CD4-positive, alpha-beta T cell (primary cell): ENCODE measurements around the gene ZNF768. TPM values are rescaled to one million over a fixed set of nuclear protein-coding genes. Genes with fewer than 3 reads are reported as not detected.

Experiments used
- ATAC-seq: fragments of 200-7000 bp; cut with Tn5 transposase; one replicate; pipeline ENCODE4 v1.10.0; 2022; ENCODE audit warnings: mild to moderate bottlenecking; ENCODE audit not compliant: poor library complexity
- CTCF ChIA-PET: fragments of 350-600 bp; sonication (Branson Sonifier 250); formaldehyde crosslinking; loops from one replicate; lab custom pipeline; 2021; ENCODE audit warnings: antibody characterized with exemption, inconsistent platforms; lab: Charles Lee
- POLR2A ChIA-PET: fragments of 350-600 bp; sonication (Branson Sonifier 250); formaldehyde crosslinking; loops from one replicate; lab custom pipeline; 2021; ENCODE audit warnings: antibody characterized with exemption, inconsistent platforms; lab: Charles Lee
- DNase-seq, 14 experiments: peaks; one replicate each; pipeline ENCODE4 v3.0.0-alpha.2; 2013 to 2020; ENCODE audit warnings: mixed read lengths in 2 of 14
- H3K27ac ChIP-seq, 2 donors: one replicate each; pipeline versions ENCODE4 v1.5.1 to v1.7.0; 2013; ENCODE audit warnings: low read length in 2 of 2, low read depth in 1 of 2, mild to moderate bottlenecking in 1 of 2
- H3K27me3 ChIP-seq, 2 experiments: 1 replicate in 1 of 2; 2 replicates in 1 of 2; pipeline versions ENCODE4 v1.6.1 to v1.7.0; 2013; ENCODE audit warnings: low read length in 2 of 2, control low read depth in 1 of 2, mild to moderate bottlenecking in 1 of 2, moderate library complexity in 1 of 2; ENCODE audit not compliant: insufficient read depth in 2 of 2, control insufficient read depth in 1 of 2
- H3K36me3 ChIP-seq: one replicate; pipeline ENCODE4 v1.6.1; 2013; ENCODE audit warnings: low read length, control low read depth; ENCODE audit not compliant: insufficient read depth
- H3K4me1 ChIP-seq: one replicate; pipeline ENCODE4 v1.6.1; 2013; ENCODE audit warnings: low read length, control low read depth; ENCODE audit not compliant: insufficient read depth
- H3K4me3 ChIP-seq: one replicate; pipeline ENCODE4 v1.5.1; 2013; ENCODE audit warnings: mild to moderate bottlenecking, low read length, moderate library complexity
- H3K9me3 ChIP-seq, 2 experiments: 1 replicate in 1 of 2; 2 replicates in 1 of 2; pipeline versions ENCODE4 v1.6.1 to v1.7.0; 2013; ENCODE audit warnings: low read length in 2 of 2, mild to moderate bottlenecking in 2 of 2, control low read depth in 1 of 2, moderate library complexity in 1 of 2; ENCODE audit not compliant: control insufficient read depth in 1 of 2, insufficient read depth in 1 of 2
- H3K27ac Mint-ChIP-seq: one replicate; pipeline ENCODE4 v1.8.0; 2020; ENCODE audit warnings: mixed read lengths
- H3K27me3 Mint-ChIP-seq: one replicate; pipeline ENCODE4 v1.8.0; 2021; ENCODE audit warnings: mixed read lengths
- H3K36me3 Mint-ChIP-seq: one replicate; pipeline ENCODE4 v1.8.0; 2021; ENCODE audit warnings: low read depth, mixed read lengths
- H3K4me1 Mint-ChIP-seq: one replicate; pipeline ENCODE4 v1.8.0; 2021; ENCODE audit warnings: low read depth, mixed read lengths
- H3K4me3 Mint-ChIP-seq: one replicate; pipeline ENCODE4 v1.8.0; 2020; ENCODE audit warnings: mild to moderate bottlenecking, mixed read lengths
- H3K9me3 Mint-ChIP-seq: one replicate; pipeline ENCODE4 v1.8.0; 2020; ENCODE audit warnings: mixed read lengths
- CTCF ChIP-seq: fragments of 200-600 bp; IDR thresholded peaks from one replicate; pipeline ENCODE4 v1.8.0; 2022; ENCODE audit warnings: antibody characterized with exemption, mild to moderate bottlenecking
- intact Hi-C, 2 experiments: fragments of 100-400 bp; cut with DNase I in 1 of 2; cut with micrococcal nuclease in 1 of 2; formaldehyde crosslinking; loops; one replicate each; pipeline versions ENCODE4 v1.15.1 to v1.9.0; 2023 to 2025; cut with DNase I, micrococcal nuclease
- total RNA-seq, 174 experiments: library from RNA in 2 of 174; stranded (reverse) in 2 of 174; gene quantifications; one replicate each; pipeline ENCODE4 v1.2.3 and lab custom pipeline; 2021 to 2026

Gene ZNF768
- total RNA-seq, 2 experiments from 2014 or later = 3.9 to 4.1 TPM

- Mint-ChIP-seq H3K27ac (no peak overlapping the region), H3K27me3 (no peaks in the 10 kb centered on the region), H3K4me3 (no peak overlapping the region), H3K36me3 (peaks cover 87% of the 10 kb centered on the region), H3K4me1 (peaks cover 29% of the 10 kb centered on the region), H3K9me3 (no peaks in the 10 kb centered on the region)
- ChIA-PET POLR2A (interaction anchor here (0.6 to 2.1 kb wide), 3 partner anchors 10 to 33 kb away, joined by 3 to 7 read pairs (median 3); no protein-coding TSS in a partner anchor), CTCF (interaction anchor here (0.5 to 1.0 kb wide), 2 partner anchors 14 to 139 kb away, joined by 3 read pairs; no protein-coding TSS in a partner anchor)
- H3K9me3 ChIP-seq = no peaks in the 10 kb centered on the region
- no peak for TF ChIP-seq CTCF
- intact Hi-C loops = loop anchor here in 1 of 2 experiments (2.0 to 5.0 kb wide), 2 partner anchors 15 to 37 kb away; partner anchors contain the start of gene ZNF768
- DNase-seq = no peak
- no peaks in the 10 kb centered on the region for H3K27me3 ChIP-seq
- no peak overlapping the region for H3K4me3 ChIP-seq
- H3K36me3 ChIP-seq = peaks cover 91% of the 10 kb centered on the region
- H3K27ac ChIP-seq = no peak overlapping the region
- no peak for ATAC-seq
- H3K4me1 ChIP-seq = peaks cover 17% of the 10 kb centered on the region
These were observed 36.2 kb downstream of the ZNF768 start for GRCh38 chr16:30490210-30490609.

GRCh38 chr16:30488764-30489605 is 37.4 kb downstream of the ZNF768 start:
- H3K27me3 ChIP-seq = no peaks in the 10 kb centered on the region
- Mint-ChIP-seq H3K36me3 (peaks cover 84% of the 10 kb centered on the region), H3K4me3 (no peak overlapping the region), H3K27me3 (no peaks in the 10 kb centered on the region), H3K4me1 (peaks cover 23% of the 10 kb centered on the region), H3K9me3 (no peaks in the 10 kb centered on the region), H3K27ac (peak overlapping the region; percentile 33)
- ChIA-PET POLR2A (interaction anchor here (1.3 to 2.1 kb wide), 3 partner anchors 9 to 31 kb away, joined by 5 to 10 read pairs (median 7); partner anchors contain the start of gene ITGAL), CTCF (interaction anchor here (1.2 kb wide), 1 partner anchor 39 kb away, joined by 3 read pairs; no protein-coding TSS in a partner anchor)
- no peak for ATAC-seq
- no peak for TF ChIP-seq CTCF
- intact Hi-C loops = no loop called here
- H3K9me3 ChIP-seq = no peaks in the 10 kb centered on the region
- H3K27ac ChIP-seq = peak overlapping the region in 1 of 2 donors; percentile 15
- no peak for DNase-seq
- peaks cover 21% of the 10 kb centered on the region for H3K4me1 ChIP-seq
- peaks cover 87% of the 10 kb centered on the region for H3K36me3 ChIP-seq
- H3K4me3 ChIP-seq = no peak overlapping the region

- DNase-seq (no peak), ATAC-seq (no peak)
- no peak for TF ChIP-seq CTCF
- peak overlapping the region; percentile 60 for H3K27ac Mint-ChIP-seq
- peak overlapping the region in 1 of 2 donors; percentile 9 for H3K27ac ChIP-seq
- H3K9me3 ChIP-seq = no peaks in the 10 kb centered on the region
- H3K4me1 Mint-ChIP-seq = peaks cover 20% of the 10 kb centered on the region
- intact Hi-C loops = no loop called here
- peaks cover 89% of the 10 kb centered on the region for H3K36me3 Mint-ChIP-seq
- POLR2A ChIA-PET = interaction anchor here (1.4 to 4.9 kb wide), 3 partner anchors 10 to 56 kb away, joined by 5 to 21 read pairs (median 6); partner anchors contain the start of genes DCTPP1 and ITGAL
- no peak overlapping the region for H3K4me3 Mint-ChIP-seq
- CTCF ChIA-PET = no interaction called here
- no peaks in the 10 kb centered on the region for H3K9me3 Mint-ChIP-seq
- no peak overlapping the region for H3K4me3 ChIP-seq
- no peaks in the 10 kb centered on the region for H3K27me3 Mint-ChIP-seq
- peaks cover 90% of the 10 kb centered on the region for H3K36me3 ChIP-seq
- H3K27me3 ChIP-seq = no peaks in the 10 kb centered on the region
- H3K4me1 ChIP-seq = peaks cover 38% of the 10 kb centered on the region
These were observed 40.4 kb downstream of the ZNF768 start for GRCh38 chr16:30485818-30486436.
